ENCODE measurements around the gene ARSB. TPM values are rescaled to one million over a fixed set of nuclear protein-coding genes. Genes with fewer than 3 reads are reported as not detected.

ARSB gene

Small RNA genes within 50 kb of the gene (small RNA-seq; reads per million reads assigned to genes)
- not detected for gene AC025755.1 (ENCODE audit: low read depth)
